ENCODE results near the gene PLCXD3.

PLCXD3 gene

GRCh38 chr5:41519801-41520200 is 9.4 kb upstream of the PLCXD3 start:
- POLR2A ChIA-PET, result no interaction called here
- CTCF ChIA-PET, result no interaction called here
- no peak for TF ChIP-seq CTCF (IDR thresholded peaks at IDR 0.05; ENCODE audit: control extremely low read depth, extremely low read depth, low read depth, missing control alignments)
- DNase-seq (ENCODE audit: extremely low spot score), result no peak

DNA sequence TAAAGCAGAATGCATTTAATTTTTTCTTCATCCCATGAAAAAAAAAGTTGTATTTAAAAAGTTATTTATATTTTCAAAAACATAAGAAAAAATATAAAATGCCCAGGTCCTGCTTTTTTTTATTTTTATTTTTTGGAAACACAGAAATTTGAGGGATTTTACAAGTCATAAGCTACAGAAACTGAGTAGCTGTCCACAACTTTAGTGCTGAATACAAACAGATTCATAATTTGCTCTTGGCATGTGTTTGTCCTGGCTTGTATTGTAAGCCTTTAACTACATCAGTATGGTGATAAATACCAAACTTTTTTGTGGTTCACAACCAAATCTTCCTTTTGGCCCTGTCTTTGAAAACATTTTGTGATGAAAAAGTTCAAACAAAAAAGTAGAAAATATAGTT is 7.5 kb upstream of the PLCXD3 start:
- DNase-seq (ENCODE audit: extremely low spot score), result no peak
- no peak for TF ChIP-seq CTCF (IDR thresholded peaks at IDR 0.05; ENCODE audit: control extremely low read depth, extremely low read depth, low read depth, missing control alignments)
- ChIA-PET POLR2A (no interaction called here), CTCF (interaction anchor here (1.2 to 1.4 kb wide), 3 partner anchors 8 to 614 kb away, joined by 3 to 4 read pairs (median 3); no protein-coding TSS in a partner anchor)

- DNase-seq (ENCODE audit: extremely low spot score), result no peak
- CTCF ChIA-PET, result no interaction called here
- TF ChIP-seq CTCF (IDR thresholded peaks at IDR 0.05; ENCODE audit: control extremely low read depth, extremely low read depth, low read depth, missing control alignments), result no peak
- POLR2A ChIA-PET, result no interaction called here
Observed at GRCh38 chr5:41511241-41511640, 840 bp upstream of the PLCXD3 start.

- ChIA-PET CTCF (interaction anchor here (1.0 kb wide), 1 partner anchor 14 kb away, joined by 3 read pairs; no protein-coding TSS in a partner anchor), POLR2A (no interaction called here)
- no peak for TF ChIP-seq CTCF (IDR thresholded peaks at IDR 0.05; ENCODE audit: control extremely low read depth, extremely low read depth, low read depth, missing control alignments)
- no peak for DNase-seq (ENCODE audit: extremely low spot score)
Observed at GRCh38 chr5:41509399-41510175, 814 bp downstream of the PLCXD3 start.

DNA sequence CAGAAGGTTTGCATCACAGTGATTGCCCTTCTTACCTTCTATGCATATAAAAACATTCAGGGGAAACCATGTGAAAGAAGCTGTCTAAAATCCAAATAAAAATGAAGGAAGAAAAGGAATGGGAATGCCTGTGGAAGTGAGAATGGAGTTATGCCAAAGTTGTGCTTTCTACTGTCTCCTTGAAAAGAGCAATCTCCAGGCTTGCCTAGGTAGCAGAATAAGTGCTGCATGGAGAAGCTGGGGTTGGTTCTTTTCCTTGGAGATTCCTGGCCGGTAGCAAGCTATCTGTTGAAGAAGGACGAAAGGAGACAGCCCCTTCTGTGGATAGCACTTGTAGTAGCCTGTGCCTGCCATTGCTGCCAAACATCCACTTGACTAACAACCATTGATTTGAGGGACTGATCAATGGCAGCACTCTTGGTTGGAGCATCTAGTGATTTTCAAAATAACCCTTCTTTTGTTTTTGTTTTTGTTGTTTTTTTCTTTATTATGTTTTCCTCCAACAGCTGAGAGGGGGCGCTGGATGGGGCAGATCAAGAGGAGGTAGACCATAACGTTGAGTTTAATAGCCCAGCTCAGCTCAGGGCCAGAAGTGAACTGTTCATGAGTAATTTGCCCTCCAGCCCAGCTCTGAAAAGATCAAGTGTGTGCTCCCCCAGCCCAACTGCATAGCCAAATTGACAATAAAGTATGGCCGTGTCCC is 1.6 kb downstream of the PLCXD3 start:
- ChIA-PET CTCF (interaction anchor here (1.0 kb wide), 1 partner anchor 15 kb away, joined by 3 read pairs; no protein-coding TSS in a partner anchor), POLR2A (no interaction called here)
- DNase-seq (ENCODE audit: extremely low spot score), result no peak
- no peak for TF ChIP-seq CTCF (IDR thresholded peaks at IDR 0.05; ENCODE audit: control extremely low read depth, extremely low read depth, low read depth, missing control alignments)

GRCh38 chr5:41508186-41508585 is 2.2 kb downstream of the PLCXD3 start:
- POLR2A ChIA-PET, result no interaction called here
- CTCF ChIA-PET, result interaction anchor here (1.3 kb wide), 1 partner anchor 36 kb away, joined by 3 read pairs; no protein-coding TSS in a partner anchor
- TF ChIP-seq CTCF (IDR thresholded peaks at IDR 0.05; ENCODE audit: control extremely low read depth, extremely low read depth, low read depth, missing control alignments), result no peak
- DNase-seq (ENCODE audit: extremely low spot score), result no peak

Measured in GM10248 (cell line).